NB4 (cell line): Measurements from ENCODE around the gene SPECC1L.

Experiments
- DNase-seq: peaks from one replicate; pipeline ENCODE4 v3.0.0; 2010; ENCODE audit warnings: low read depth
- H3K4me3 ChIP-seq: one replicate; pipeline ENCODE4 v1.5.1; 2011; ENCODE audit warnings: mild to moderate bottlenecking, low read depth, low read length, moderate library complexity
- CTCF ChIP-seq: IDR thresholded peaks from one replicate; pipeline ENCODE4 v1.5.1; 2012; ENCODE audit warnings: low read depth, low read length
- MAX ChIP-seq: IDR thresholded peaks from 2 replicates; pipeline ENCODE4 v1.6.1; 2011; ENCODE audit warnings: low read depth, low read length
- MYC ChIP-seq: IDR thresholded peaks from 2 replicates; pipeline ENCODE4 v1.6.1; 2011; ENCODE audit warnings: low read depth, low read length
- POLR2A ChIP-seq: IDR thresholded peaks from 2 replicates; pipeline ENCODE4 v1.6.1; 2011; ENCODE audit warnings: mild to moderate bottlenecking; ENCODE audit not compliant: insufficient read length; ENCODE audit errors: extremely low read depth

The SPECC1L gene

GRCh38 chr22:24435323-24435645 is 164.7 kb downstream of the SPECC1L start:
- no peak overlapping the region for H3K4me3 ChIP-seq
- TF ChIP-seq POLR2A: no peak
- no peak for TF ChIP-seq CTCF
- TF ChIP-seq MYC: no peak
- TF ChIP-seq MAX: no peak
- no peak for DNase-seq

- DNase-seq: no peak
- TF ChIP-seq CTCF (no peak), MYC (no peak), POLR2A (no peak), MAX (no peak)
- no peak overlapping the region for H3K4me3 ChIP-seq
Measured at GRCh38 chr22:24435861-24436371, 165.3 kb downstream of the SPECC1L start.

- no peak overlapping the region for H3K4me3 ChIP-seq
- no peak for DNase-seq
- no peak for TF ChIP-seq MYC
- no peak for TF ChIP-seq MAX
- no peak for TF ChIP-seq CTCF
- no peak for TF ChIP-seq POLR2A
Measured at GRCh38 chr22:24436553-24436952, 165.9 kb downstream of the SPECC1L start.

GRCh38 chr22:24437091-24437490 is 166.5 kb downstream of the SPECC1L start:
- no peak for DNase-seq
- no peak for TF ChIP-seq MYC
- TF ChIP-seq MAX: no peak
- no peak for TF ChIP-seq POLR2A
- no peak for TF ChIP-seq CTCF
- H3K4me3 ChIP-seq: no peak overlapping the region

- TF ChIP-seq MYC (no peak), POLR2A (no peak), MAX (no peak), CTCF (no peak)
- no peak overlapping the region for H3K4me3 ChIP-seq
- no peak for DNase-seq
Measured at GRCh38 chr22:24437741-24438328, 167.2 kb downstream of the SPECC1L start.

- DNase-seq: no peak
- H3K4me3 ChIP-seq: no peak overlapping the region
- TF ChIP-seq MYC (no peak), POLR2A (no peak), MAX (no peak), CTCF (no peak)
Measured at GRCh38 chr22:24440270-24440717, 169.7 kb downstream of the SPECC1L start.
